GM23338 (cell line): ENCODE measurements around the gene PLD6. TPM values are rescaled to one million over a fixed set of nuclear protein-coding genes. Genes with fewer than 3 reads are reported as not detected.

Experiments
- ATAC-seq: fragments of 200-7000 bp; cut with Tn5 transposase; 3 replicates; pipeline ENCODE4 v1.9.1; 2020
- DNase-seq: peaks from one replicate; pipeline ENCODE4 v3.0.0-alpha.2; 2015; ENCODE audit warnings: low spot score
- H2AFZ ChIP-seq: fragments of 200-600 bp; sonication (generic); 2 replicates; pipeline ENCODE4 v1.8.0; 2016; ENCODE audit warnings: antibody characterized with exemption, mild to moderate bottlenecking, moderate library complexity
- H3F3A ChIP-seq: fragments of 200-600 bp; sonication (generic); replicated peaks from 2 replicates; pipeline ENCODE4 v1.8.0; 2017; ENCODE audit warnings: antibody characterized with exemption, mixed run types, low read depth
- H3K27ac ChIP-seq: fragments of 200-600 bp; sonication (generic); 2 replicates; pipeline ENCODE4 v1.6.1; 2016; ENCODE audit warnings: low read depth
- H3K27me3 ChIP-seq: fragments of 200-600 bp; sonication (generic); 2 replicates; pipeline ENCODE4 v1.8.0; 2016; ENCODE audit warnings: mild to moderate bottlenecking, mixed run types, moderate library complexity; ENCODE audit not compliant: insufficient read depth
- H3K36me3 ChIP-seq: fragments of 200-600 bp; sonication (generic); 2 replicates; pipeline ENCODE4 v1.8.0; 2016; ENCODE audit warnings: mild to moderate bottlenecking; ENCODE audit not compliant: insufficient read depth
- H3K4me1 ChIP-seq: fragments of 200-600 bp; sonication (generic); 2 replicates; pipeline ENCODE4 v1.8.0; 2016; ENCODE audit warnings: mild to moderate bottlenecking, moderate library complexity; ENCODE audit not compliant: insufficient read depth
- H3K4me2 ChIP-seq: fragments of 200-600 bp; sonication (generic); 2 replicates; pipeline ENCODE4 v1.7.1; 2017; ENCODE audit warnings: mixed run types
- H3K4me3 ChIP-seq: fragments of 200-600 bp; sonication (generic); 2 replicates; pipeline ENCODE4 v1.6.1; 2016; ENCODE audit warnings: mixed run types
- H3K79me2 ChIP-seq: fragments of 200-600 bp; sonication (generic); replicated peaks from 2 replicates; pipeline ENCODE4 v1.8.0; 2017; ENCODE audit warnings: mild to moderate bottlenecking; ENCODE audit not compliant: insufficient read depth
- H3K9me2 ChIP-seq: fragments of 200-600 bp; sonication (generic); 2 replicates; pipeline ENCODE4 v1.8.0; 2017; ENCODE audit not compliant: insufficient read depth
- H4K20me1 ChIP-seq: fragments of 200-600 bp; sonication (generic); replicated peaks from 2 replicates; pipeline ENCODE4 v1.8.0; 2017; ENCODE audit warnings: mild to moderate bottlenecking; ENCODE audit not compliant: insufficient read depth
- H3K27ac Mint-ChIP-seq: 2 replicates; pipeline ENCODE4 v1.8.0; 2020; ENCODE audit warnings: inconsistent platforms, mild to moderate bottlenecking, moderate library complexity, mixed read lengths
- H3K27me3 Mint-ChIP-seq: 3 replicates; pipeline ENCODE4 v1.8.0; 2022; ENCODE audit warnings: low read depth, mild to moderate bottlenecking, moderate library complexity, mixed read lengths, inconsistent platforms; ENCODE audit not compliant: insufficient read depth, poor library complexity
- H3K36me3 Mint-ChIP-seq: 3 replicates; pipeline ENCODE4 v1.8.0; 2021; ENCODE audit warnings: low read depth, mild to moderate bottlenecking, inconsistent platforms, moderate library complexity, mixed read lengths
- H3K4me1 Mint-ChIP-seq: 3 replicates; pipeline ENCODE4 v1.8.0; 2020; ENCODE audit warnings: mild to moderate bottlenecking, inconsistent platforms, mixed read lengths
- H3K4me3 Mint-ChIP-seq: 3 replicates; pipeline ENCODE4 v1.8.0; 2021; ENCODE audit warnings: moderate library complexity, mild to moderate bottlenecking, inconsistent platforms, mixed read lengths
- H3K9me3 Mint-ChIP-seq: 3 replicates; pipeline ENCODE4 v1.8.0; 2020; ENCODE audit warnings: moderate library complexity, mild to moderate bottlenecking, inconsistent platforms, mixed read lengths
- ETS1 ChIP-seq: IDR thresholded peaks from 2 replicates; pipeline ENCODE4 v1.6.1; 2016; ENCODE audit warnings: antibody characterized with exemption
- EZH2 ChIP-seq: fragments of 200-600 bp; sonication (generic); IDR thresholded peaks from one replicate; pipeline ENCODE4 v1.8.0; 2017; ENCODE audit warnings: antibody characterized with exemption, mild to moderate bottlenecking, low read depth; ENCODE audit not compliant: unreplicated experiment
- EZH2phosphoT487 ChIP-seq: fragments of 200-600 bp; sonication (generic); IDR thresholded peaks from one replicate; pipeline ENCODE4 v1.8.1; 2018; ENCODE audit warnings: antibody characterized with exemption; ENCODE audit not compliant: unreplicated experiment
- JUNB ChIP-seq: IDR thresholded peaks from one replicate; pipeline ENCODE4 v1.6.1; 2016; ENCODE audit warnings: antibody characterized with exemption; ENCODE audit not compliant: unreplicated experiment
- NANOG ChIP-seq: IDR thresholded peaks from 2 replicates; pipeline ENCODE4 v1.6.1; 2016; ENCODE audit warnings: antibody characterized with exemption, borderline replicate concordance
- POLR2AphosphoS5 ChIP-seq: IDR thresholded peaks from 2 replicates; pipeline ENCODE4 v1.6.1; 2016; ENCODE audit warnings: antibody characterized with exemption, low read depth
- STAT1 ChIP-seq: IDR thresholded peaks from one replicate; pipeline ENCODE4 v1.6.1; 2016; ENCODE audit warnings: antibody characterized with exemption; ENCODE audit not compliant: unreplicated experiment
- ZNF114 ChIP-seq: fragments of 250-450 bp; sonication (Bioruptor Pico); IDR thresholded peaks from 2 replicates; pipeline ENCODE4 v1.5.0; 2020; ENCODE audit warnings: mild to moderate bottlenecking, moderate library complexity
- ZNF462 ChIP-seq: fragments of 250-450 bp; sonication (Bioruptor Pico); IDR thresholded peaks from 2 replicates; pipeline ENCODE4 v1.5.0; 2020; ENCODE audit warnings: mild to moderate bottlenecking, moderate library complexity
- polyA plus RNA-seq: library from polyadenylated mRNA; unstranded; fragments of >200 nt; fragmentation: Nextera tagmentation; extraction: Ambion mirVana; gene quantifications from 2 replicates; pipeline ENCODE4 v1.2.1, GENCODE V29; 2016
- total RNA-seq: library from RNA; depleted of rRNA; stranded (reverse); fragments of >200 nt; shearing (Covaris generic); gene quantifications from 2 replicates; pipeline ENCODE4 v1.2.3, GENCODE V29; 2014
- TF ChIP-seq, protein P1 (sequence below): IDR thresholded peaks from one replicate; pipeline ENCODE4 v1.6.1; 2018; ENCODE audit warnings: antibody characterized with exemption; ENCODE audit not compliant: unreplicated experiment

PLD6 gene
- total and polyA plus RNA-seq, 2 experiments from 2014 or later: not detected

GRCh38 chr17:17243163-17243562, 37.0 kb upstream of the PLD6 start (continued):
- TF ChIP-seq ZNF462 (CRISPR knock-in tag): no peak
- TF ChIP-seq ZNF114 (CRISPR knock-in tag): no peak

DNA sequence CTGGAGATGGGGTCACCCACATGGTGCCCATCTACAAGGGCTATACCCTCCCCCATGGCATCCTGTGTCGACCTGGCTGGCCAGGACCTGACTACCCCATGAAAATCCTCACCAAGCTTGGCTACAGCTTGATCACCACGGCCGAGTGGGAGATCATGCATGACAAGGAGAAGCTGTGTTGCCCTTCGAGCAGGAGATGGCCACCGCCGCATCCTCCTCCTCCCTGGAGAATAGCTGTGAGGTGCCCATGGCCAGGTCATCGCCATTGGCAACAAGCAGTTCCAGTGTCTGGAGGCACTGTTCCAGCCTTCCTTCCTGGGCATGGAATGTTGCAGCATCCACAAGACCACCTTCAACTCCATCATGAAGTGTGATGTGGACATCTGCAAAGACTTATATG, 36.1 kb upstream of the PLD6 start:
- H2AFZ ChIP-seq: no peak overlapping the region
- H3K9me2 ChIP-seq: no peaks in the 10 kb centered on the region
- Mint-ChIP-seq H3K27me3 (peaks cover under 1% of the 10 kb centered on the region), H3K9me3 (no peaks in the 10 kb centered on the region), H3K4me1 (peaks cover 3% of the 10 kb centered on the region; the same call in 1 of the 3 replicates), H3K4me3 (no peak overlapping the region), H3K27ac (no peak overlapping the region), H3K36me3 (peaks cover 19% of the 10 kb centered on the region)
- ATAC-seq: no peak
- no peaks in the 10 kb centered on the region for H3K79me2 ChIP-seq
- peaks cover 3% of the 10 kb centered on the region; the same call in 1 of the 2 replicates for H4K20me1 ChIP-seq
- no peaks in the 10 kb centered on the region for H3K4me1 ChIP-seq
- peaks cover 6% of the 10 kb centered on the region for H3K36me3 ChIP-seq
- no peak overlapping the region for H3K4me2 ChIP-seq
- TF ChIP-seq STAT1: no peak
- no peak overlapping the region for H3K4me3 ChIP-seq
- H3K27ac ChIP-seq: no peak overlapping the region
- H3F3A ChIP-seq: no peaks in the 10 kb centered on the region
- H3K27me3 ChIP-seq: no peaks in the 10 kb centered on the region
- no peak for DNase-seq

DNA sequence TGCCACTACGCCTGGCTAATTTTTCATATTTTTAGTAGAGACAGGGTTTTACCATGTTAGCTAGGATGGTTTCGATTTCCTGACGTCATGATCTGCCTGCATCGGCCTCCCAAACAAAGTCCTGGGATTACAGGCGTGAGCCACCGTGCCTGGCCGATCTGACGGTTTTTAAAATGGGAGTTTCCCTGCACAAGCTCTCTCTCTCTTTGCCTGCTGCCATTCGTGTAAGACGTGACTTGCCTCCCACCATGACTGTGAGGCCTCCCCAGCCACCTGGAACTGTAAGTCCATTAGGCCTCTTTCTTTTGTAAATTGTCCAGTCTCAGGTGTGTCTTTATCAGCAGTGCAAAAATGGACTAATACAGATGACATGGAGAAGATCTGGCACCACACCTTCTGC, 35.5 kb upstream of the PLD6 start:
- H3F3A ChIP-seq: no peaks in the 10 kb centered on the region
- H3K36me3 Mint-ChIP-seq: peaks cover 13% of the 10 kb centered on the region; the same call in 2 of the 3 replicates
- DNase-seq (no peak), ATAC-seq (no peak)
- no peaks in the 10 kb centered on the region for H3K4me1 ChIP-seq
- no peak overlapping the region for H3K4me2 ChIP-seq
- H3K4me3 Mint-ChIP-seq: no peak overlapping the region
- no peaks in the 10 kb centered on the region; the same call in 1 of the 2 replicates for H3K36me3 ChIP-seq
- no peaks in the 10 kb centered on the region for H3K9me2 ChIP-seq
- peaks cover 2% of the 10 kb centered on the region; the same call in 1 of the 2 replicates for H4K20me1 ChIP-seq
- H3K27me3 ChIP-seq: no peaks in the 10 kb centered on the region
- H3K27ac Mint-ChIP-seq: no peak overlapping the region
- H3K27ac ChIP-seq: no peak overlapping the region
- no peak overlapping the region for H2AFZ ChIP-seq
- peaks cover 3% of the 10 kb centered on the region for H3K27me3 Mint-ChIP-seq
- no peaks in the 10 kb centered on the region for H3K9me3 Mint-ChIP-seq
- peaks cover 3% of the 10 kb centered on the region; the same call in 1 of the 3 replicates for H3K4me1 Mint-ChIP-seq
- H3K79me2 ChIP-seq: peaks cover 2% of the 10 kb centered on the region; the same call in 1 of the 2 replicates
- H3K4me3 ChIP-seq: no peak overlapping the region
- TF ChIP-seq ZNF114 (CRISPR knock-in tag) (no peak), NANOG (no peak), POLR2AphosphoS5 (no peak), EZH2 (no peak), EZH2phosphoT487 (no peak), JUNB (no peak), ETS1 (no peak), STAT1 (no peak)
- TF ChIP-seq, protein P1, sequence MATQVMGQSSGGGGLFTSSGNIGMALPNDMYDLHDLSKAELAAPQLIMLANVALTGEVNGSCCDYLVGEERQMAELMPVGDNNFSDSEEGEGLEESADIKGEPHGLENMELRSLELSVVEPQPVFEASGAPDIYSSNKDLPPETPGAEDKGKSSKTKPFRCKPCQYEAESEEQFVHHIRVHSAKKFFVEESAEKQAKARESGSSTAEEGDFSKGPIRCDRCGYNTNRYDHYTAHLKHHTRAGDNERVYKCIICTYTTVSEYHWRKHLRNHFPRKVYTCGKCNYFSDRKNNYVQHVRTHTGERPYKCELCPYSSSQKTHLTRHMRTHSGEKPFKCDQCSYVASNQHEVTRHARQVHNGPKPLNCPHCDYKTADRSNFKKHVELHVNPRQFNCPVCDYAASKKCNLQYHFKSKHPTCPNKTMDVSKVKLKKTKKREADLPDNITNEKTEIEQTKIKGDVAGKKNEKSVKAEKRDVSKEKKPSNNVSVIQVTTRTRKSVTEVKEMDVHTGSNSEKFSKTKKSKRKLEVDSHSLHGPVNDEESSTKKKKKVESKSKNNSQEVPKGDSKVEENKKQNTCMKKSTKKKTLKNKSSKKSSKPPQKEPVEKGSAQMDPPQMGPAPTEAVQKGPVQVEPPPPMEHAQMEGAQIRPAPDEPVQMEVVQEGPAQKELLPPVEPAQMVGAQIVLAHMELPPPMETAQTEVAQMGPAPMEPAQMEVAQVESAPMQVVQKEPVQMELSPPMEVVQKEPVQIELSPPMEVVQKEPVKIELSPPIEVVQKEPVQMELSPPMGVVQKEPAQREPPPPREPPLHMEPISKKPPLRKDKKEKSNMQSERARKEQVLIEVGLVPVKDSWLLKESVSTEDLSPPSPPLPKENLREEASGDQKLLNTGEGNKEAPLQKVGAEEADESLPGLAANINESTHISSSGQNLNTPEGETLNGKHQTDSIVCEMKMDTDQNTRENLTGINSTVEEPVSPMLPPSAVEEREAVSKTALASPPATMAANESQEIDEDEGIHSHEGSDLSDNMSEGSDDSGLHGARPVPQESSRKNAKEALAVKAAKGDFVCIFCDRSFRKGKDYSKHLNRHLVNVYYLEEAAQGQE: no peak
